H1 (cell line): ENCODE results near the gene RASA1. TPM values are rescaled to one million over a fixed set of nuclear protein-coding genes. Genes with fewer than 3 reads are reported as not detected.

Source experiments
- CTCF ChIA-PET: fragments of 300-600 bp; sonication (Branson Sonifier 250); formaldehyde crosslinking; loops from one replicate; lab custom pipeline; 2021; ENCODE audit not compliant: partially characterized antibody; lab: Charles Lee
- POLR2A ChIA-PET: fragments of 300-600 bp; sonication (Branson Sonifier 250); formaldehyde crosslinking; loops from one replicate; lab custom pipeline; 2021; ENCODE audit warnings: inconsistent platforms; ENCODE audit not compliant: partially characterized antibody; lab: Charles Lee
- DNase-seq, 2 experiments: peaks; one replicate each; pipeline versions ENCODE4 v3.0.0 to v3.0.0-alpha.2; 2010 to 2022; ENCODE audit warnings: low spot score in 2 of 2, low read depth in 1 of 2, mixed read lengths in 1 of 2
- FAIRE-seq: peaks from 2 replicates; lab custom pipeline; 2011; peaks lifted over from hg19 to GRCh38; lab: Jason Lieb, UNC
- H2AFZ ChIP-seq: 2 replicates; pipeline ENCODE4 v1.8.1; 2012; ENCODE audit warnings: low read length, inconsistent platforms
- H2AK5ac ChIP-seq: 2 replicates; pipeline ENCODE4 v1.6.1; 2013; ENCODE audit warnings: low read depth, low read length
- H2BK120ac ChIP-seq: replicated peaks from 2 replicates; pipeline ENCODE3; 2013; ENCODE audit warnings: low read depth, low read length, inconsistent platforms
- H2BK12ac ChIP-seq: 2 replicates; pipeline ENCODE4 v1.6.1; 2013; ENCODE audit warnings: low read depth, low read length
- H2BK15ac ChIP-seq: 2 replicates; pipeline ENCODE4 v1.6.1; 2013; ENCODE audit warnings: low read length
- H2BK20ac ChIP-seq: 2 replicates; pipeline ENCODE4 v1.6.1; 2013; ENCODE audit warnings: low read length
- H2BK5ac ChIP-seq: 2 replicates; pipeline ENCODE4 v1.6.1; 2013; ENCODE audit warnings: low read depth, low read length
- H3K14ac ChIP-seq: 2 replicates; pipeline ENCODE4 v1.6.1; 2013; ENCODE audit warnings: inconsistent platforms; ENCODE audit not compliant: insufficient read length
- H3K18ac ChIP-seq: 2 replicates; pipeline ENCODE4 v1.6.1; 2013; ENCODE audit warnings: low read length; ENCODE audit errors: extremely low read depth
- H3K23ac ChIP-seq: 2 replicates; pipeline ENCODE4 v1.6.1; 2013; ENCODE audit warnings: inconsistent platforms; ENCODE audit not compliant: insufficient read length
- H3K23me2 ChIP-seq: 2 replicates; pipeline ENCODE4 v1.6.1; 2013; ENCODE audit warnings: low read depth, low read length
- H3K27ac ChIP-seq: 2 replicates; pipeline ENCODE4 v1.6.1; 2011; ENCODE audit warnings: low read depth, low read length, inconsistent platforms
- H3K27me3 ChIP-seq, 4 experiments: replicated peaks in 1 of 4; 1 replicate in 1 of 4; 2 replicates in 3 of 4; pipeline versions ENCODE4 v1.6.1 to v1.8.1; 2011 to 2013; ENCODE audit warnings: low read length in 3 of 4, mild to moderate bottlenecking in 3 of 4, inconsistent platforms in 2 of 4, mixed read lengths in 2 of 4, moderate library complexity in 1 of 4; ENCODE audit not compliant: control insufficient read depth in 3 of 4, insufficient read depth in 3 of 4; ENCODE audit errors: extremely low read depth in 1 of 4
- H3K36me3 ChIP-seq, 4 experiments: 2 replicates each; pipeline versions ENCODE4 v1.6.1 to v1.8.1; 2011 to 2013; ENCODE audit warnings: mild to moderate bottlenecking in 4 of 4, low read length in 3 of 4, moderate library complexity in 2 of 4, control low read depth in 1 of 4, inconsistent platforms in 1 of 4; ENCODE audit not compliant: insufficient read depth in 4 of 4, control insufficient read depth in 2 of 4
- H3K4ac ChIP-seq: replicated peaks from 2 replicates; pipeline ENCODE3; 2013; ENCODE audit warnings: low read length, low read depth, mixed read lengths, inconsistent platforms; ENCODE audit not compliant: insufficient read length
- H3K4me1 ChIP-seq, 4 experiments: replicated peaks in 1 of 4; 1 replicate in 1 of 4; 2 replicates in 3 of 4; pipeline versions ENCODE4 v1.6.1 to v1.8.1; 2011 to 2013; ENCODE audit warnings: low read length in 3 of 4, inconsistent platforms in 2 of 4, mixed read lengths in 1 of 4; ENCODE audit not compliant: insufficient read depth in 4 of 4, control insufficient read depth in 3 of 4
- H3K4me2 ChIP-seq, 2 experiments: 2 replicates each; pipeline versions ENCODE4 v1.6.1 to v1.8.1; 2011 to 2013; ENCODE audit warnings: low read depth in 2 of 2, low read length in 2 of 2, control low read depth in 1 of 2, inconsistent platforms in 1 of 2, mild to moderate bottlenecking in 1 of 2; ENCODE audit not compliant: insufficient read depth in 1 of 2
- H3K4me3 ChIP-seq, 4 experiments: fragments of 200-600, 300-600 bp in 1 of 4; sonication (generic), shearing (Covaris generic), sonication (Bioruptor Twin) in 1 of 4; 2 replicates each; pipeline versions ENCODE4 v1.5.1 to v1.8.1; 2011 to 2016; ENCODE audit warnings: low read length in 4 of 4, low read depth in 3 of 4, control low read depth in 2 of 4, inconsistent platforms in 2 of 4, mild to moderate bottlenecking in 2 of 4, mixed read lengths in 1 of 4, moderate library complexity in 1 of 4; ENCODE audit not compliant: insufficient read depth in 2 of 4; ENCODE audit errors: extremely low read depth in 1 of 4
- H3K56ac ChIP-seq: replicated peaks from 2 replicates; pipeline ENCODE3; 2013; ENCODE audit warnings: low read depth, mild to moderate bottlenecking, mixed read lengths, low read length, inconsistent platforms; ENCODE audit not compliant: insufficient read length
- H3K79me1 ChIP-seq: 2 replicates; pipeline ENCODE4 v1.6.1; 2013; ENCODE audit warnings: low read depth, low read length, control low read depth
- H3K79me2 ChIP-seq, 2 experiments: 2 replicates each; pipeline versions ENCODE4 v1.6.1 to v1.8.1; 2012 to 2013; ENCODE audit warnings: low read length in 2 of 2, mild to moderate bottlenecking in 2 of 2, inconsistent platforms in 1 of 2; ENCODE audit not compliant: insufficient read depth in 2 of 2, control insufficient read depth in 1 of 2
- H3K9ac ChIP-seq, 4 experiments: replicated peaks in 1 of 4; 1 replicate in 1 of 4; 2 replicates in 3 of 4; pipeline versions ENCODE4 v1.6.1 to v1.8.1; 2011 to 2013; ENCODE audit warnings: low read depth in 3 of 4, low read length in 3 of 4, control low read depth in 2 of 4, mild to moderate bottlenecking in 2 of 4, moderate library complexity in 2 of 4, inconsistent platforms in 1 of 4; ENCODE audit errors: extremely low read depth in 1 of 4
- H3K9me3 ChIP-seq, 2 experiments: 2 replicates each; pipeline versions ENCODE4 v1.6.1 to v1.8.1; 2012 to 2013; ENCODE audit warnings: mild to moderate bottlenecking in 2 of 2, moderate library complexity in 2 of 2, control low read depth in 1 of 2, inconsistent platforms in 1 of 2, low read depth in 1 of 2, low read length in 1 of 2, mixed read lengths in 1 of 2; ENCODE audit not compliant: insufficient read depth in 2 of 2
- H4K20me1 ChIP-seq, 2 experiments: replicated peaks in 1 of 2; 2 replicates each; pipeline versions ENCODE3 to v1.8.1; 2011 to 2013; ENCODE audit warnings: inconsistent platforms in 2 of 2, low read length in 2 of 2, mild to moderate bottlenecking in 1 of 2; ENCODE audit not compliant: insufficient read depth in 2 of 2, control insufficient read depth in 1 of 2
- H4K5ac ChIP-seq: 2 replicates; pipeline ENCODE4 v1.6.1; 2013; ENCODE audit warnings: low read length, low read depth, mixed read lengths, inconsistent platforms; ENCODE audit not compliant: insufficient read length
- H4K8ac ChIP-seq: 2 replicates; pipeline ENCODE4 v1.8.0; 2013; ENCODE audit warnings: mild to moderate bottlenecking, moderate library complexity, low read length, inconsistent platforms; ENCODE audit not compliant: insufficient read depth; ENCODE audit errors: extremely low read depth
- H4K91ac ChIP-seq: replicated peaks from 2 replicates; pipeline ENCODE3; 2013; ENCODE audit warnings: low read length, mixed read lengths, inconsistent platforms; ENCODE audit not compliant: insufficient read length
- FOSL1 ChIP-seq: IDR thresholded peaks from 2 replicates; pipeline ENCODE4 v1.6.1; 2011; ENCODE audit warnings: mild to moderate bottlenecking, low read depth, low read length, moderate library complexity; ENCODE audit not compliant: insufficient read depth
- MAFK ChIP-seq: IDR thresholded peaks from 2 replicates; pipeline ENCODE4 v1.6.1; 2012; ENCODE audit warnings: low read depth, mild to moderate bottlenecking, improper control_type of control experiment, low read length
- SIN3A ChIP-seq, 2 experiments: IDR thresholded peaks in 1 of 2; conservative IDR thresholded peaks in 1 of 2; 2 replicates each; pipeline ENCODE4 v1.6.1; 2011 to 2012; ENCODE audit warnings: low read length in 2 of 2, improper control_type of control experiment in 1 of 2, low read depth in 1 of 2, mild to moderate bottlenecking in 1 of 2
- WGBS, 2 experiments: shearing (Covaris generic) in 1 of 2; methylation state at CpG; one replicate each; pipeline versions ENCODE4 v1.1.6 to v1.1.7; 2013 to 2015; ENCODE audit warnings: low lambda C conversion rate in 2 of 2, mixed read lengths in 2 of 2, inconsistent platforms in 1 of 2, low coverage in 1 of 2, missing lambda C conversion rate in 1 of 2; ENCODE audit not compliant: insufficient replicate concordance in 2 of 2, insufficient coverage in 1 of 2, insufficient read length in 1 of 2; ENCODE audit errors: extremely low coverage in 1 of 2, missing lambda C conversion rate in 1 of 2; 5-methylcytosine and 5-hydroxymethylcytosine counted together
- polyA plus RNA-seq, 7 experiments: library from polyadenylated mRNA; depleted of rRNA in 3 of 7; stranded (reverse) in 5 of 7; unstranded in 2 of 7; fragments of >200 nt in 5 of 7; fragments of 200-250 nt in 2 of 7; gene quantifications; 1 replicate in 5 of 7; 2 replicates in 1 of 7; 4 replicates in 1 of 7; pipeline versions ENCODE4 v1.2.1 to v1.2.3, GENCODE V29; 2011 to 2013; ENCODE audit warnings: missing spikeins in 2 of 7, mixed read lengths in 2 of 7
- total RNA-seq: library from RNA; stranded (reverse); fragmentation: NEBNext Ultra II Directional; extraction: Animal tissue kit (Norgen Biotek cat#: 25700); gene quantifications from 2 replicates; pipeline ENCODE4 v1.2.1, GENCODE V29; 2021

The RASA1 gene
- total and polyA plus RNA-seq, 2 of the 8 experiments (the other 6 are each of a cell fraction or from before 2014, with no cell fraction given), result 15.9 to 33.8 TPM

- no peak overlapping the region for H3K9ac ChIP-seq
- H3K27me3 ChIP-seq, result no peaks in the 10 kb centered on the region
- POLR2A ChIA-PET, result no interaction called here
- H3K79me2 ChIP-seq, result no peaks in the 10 kb centered on the region
- DNase-seq (no peak), FAIRE-seq (no peak)
- CTCF ChIA-PET, result interaction anchor here (1.1 kb wide), 1 partner anchor 41 kb away, joined by 3 read pairs; no protein-coding TSS in a partner anchor
- no peak overlapping the region for H2BK20ac ChIP-seq
- no peaks in the 10 kb centered on the region for H4K20me1 ChIP-seq
- H3K36me3 ChIP-seq, result peaks cover 0 to 9% (median 1%) of the 10 kb centered on the region in 4 experiments; a peak in 3 of 8 replicates
- H3K4me2 ChIP-seq, result no peak overlapping the region
- no peak overlapping the region for H3K4me3 ChIP-seq
- H3K23ac ChIP-seq, result no peak overlapping the region
- 86% methylated on average over 2 of the region's 2 CpGs; no CpG with 5 or more reads in 1 of the 2 experiments for WGBS, 2 experiments
- no peak overlapping the region for H2AK5ac ChIP-seq
- H3K9me3 ChIP-seq, result no peaks in the 10 kb centered on the region
- no peak overlapping the region for H4K91ac ChIP-seq
- no peak overlapping the region for H3K14ac ChIP-seq
- no peak for TF ChIP-seq FOSL1
- no peak for TF ChIP-seq MAFK
- no peak for TF ChIP-seq SIN3A (conservative IDR thresholded peaks at IDR 0.05 in 1 of 2, IDR thresholded peaks at IDR 0.05 in 1 of 2; ENCODE audit: low read depth in 1 of 2, low read length in 2 of 2)
- H3K23me2 ChIP-seq, result no peaks in the 10 kb centered on the region
- no peak overlapping the region for H3K4ac ChIP-seq
- no peak overlapping the region for H2AFZ ChIP-seq
- no peaks in the 10 kb centered on the region for H3K79me1 ChIP-seq
- no peak overlapping the region for H2BK15ac ChIP-seq
- H4K5ac ChIP-seq, result no peak overlapping the region
- no peak overlapping the region for H4K8ac ChIP-seq
- no peak overlapping the region for H2BK12ac ChIP-seq
- no peaks in the 10 kb centered on the region for H3K4me1 ChIP-seq
- no peak overlapping the region for H3K18ac ChIP-seq
- no peak overlapping the region for H2BK120ac ChIP-seq
- no peak overlapping the region for H3K56ac ChIP-seq
- H2BK5ac ChIP-seq, result no peak overlapping the region
- no peak overlapping the region for H3K27ac ChIP-seq
These were observed 91.4 kb downstream of the RASA1 start for GRCh38 chr5:87359106-87359505.
